ENCODE measurements around the gene MCC. TPM values are rescaled to one million over a fixed set of nuclear protein-coding genes. Genes with fewer than 3 reads are reported as not detected.

The MCC gene
- total RNA-seq, 4 donors from 2014 or later = 57.7 to 91.5 (median 76.0) TPM

DNA sequence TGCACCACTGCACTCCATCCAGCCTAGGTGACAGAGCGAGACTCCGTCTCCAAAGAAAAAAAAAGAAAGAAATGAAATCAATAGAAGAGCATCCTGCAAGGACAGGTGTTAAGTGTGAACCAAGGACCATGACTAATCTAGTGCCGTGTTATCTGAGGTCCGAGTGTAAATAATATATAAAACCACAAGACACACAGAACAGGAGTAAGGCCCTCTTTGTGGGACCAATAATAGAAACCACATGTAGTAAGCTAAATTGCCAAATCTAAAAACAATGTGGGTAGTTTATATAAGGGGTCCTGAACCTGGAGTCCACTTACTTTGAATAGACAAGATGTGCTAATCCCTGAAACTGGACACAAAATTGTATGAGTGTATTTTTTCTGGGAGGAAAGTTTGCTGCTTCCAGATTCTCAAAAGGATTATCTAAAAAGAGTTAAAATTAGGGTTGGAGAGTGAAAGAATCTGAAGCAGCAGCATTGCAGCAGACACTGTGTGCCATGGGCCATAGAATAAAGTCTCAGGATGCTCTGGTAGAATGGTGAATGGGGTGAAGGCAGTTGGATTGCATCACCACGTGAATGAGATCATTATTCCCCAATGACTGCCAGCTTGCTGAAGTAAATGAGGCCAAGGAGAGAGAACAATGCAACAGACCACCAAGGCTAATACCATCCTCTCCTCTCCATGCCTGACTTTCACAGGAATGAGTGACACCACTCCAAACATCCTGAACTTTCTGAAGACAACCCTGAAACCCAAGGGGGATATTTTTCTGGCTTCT is 288.9 kb downstream of the MCC start:
- no peak for TF ChIP-seq POLR2A (IDR thresholded peaks at IDR 0.05)
- TF ChIP-seq, protein P1, sequence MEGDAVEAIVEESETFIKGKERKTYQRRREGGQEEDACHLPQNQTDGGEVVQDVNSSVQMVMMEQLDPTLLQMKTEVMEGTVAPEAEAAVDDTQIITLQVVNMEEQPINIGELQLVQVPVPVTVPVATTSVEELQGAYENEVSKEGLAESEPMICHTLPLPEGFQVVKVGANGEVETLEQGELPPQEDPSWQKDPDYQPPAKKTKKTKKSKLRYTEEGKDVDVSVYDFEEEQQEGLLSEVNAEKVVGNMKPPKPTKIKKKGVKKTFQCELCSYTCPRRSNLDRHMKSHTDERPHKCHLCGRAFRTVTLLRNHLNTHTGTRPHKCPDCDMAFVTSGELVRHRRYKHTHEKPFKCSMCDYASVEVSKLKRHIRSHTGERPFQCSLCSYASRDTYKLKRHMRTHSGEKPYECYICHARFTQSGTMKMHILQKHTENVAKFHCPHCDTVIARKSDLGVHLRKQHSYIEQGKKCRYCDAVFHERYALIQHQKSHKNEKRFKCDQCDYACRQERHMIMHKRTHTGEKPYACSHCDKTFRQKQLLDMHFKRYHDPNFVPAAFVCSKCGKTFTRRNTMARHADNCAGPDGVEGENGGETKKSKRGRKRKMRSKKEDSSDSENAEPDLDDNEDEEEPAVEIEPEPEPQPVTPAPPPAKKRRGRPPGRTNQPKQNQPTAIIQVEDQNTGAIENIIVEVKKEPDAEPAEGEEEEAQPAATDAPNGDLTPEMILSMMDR (IDR thresholded peaks at IDR 0.05) = no peak
- 78 to 82% methylated on average over 5 of the region's 5 CpGs for WGBS, 2 donors
- no peak overlapping the region for H3K4me3 ChIP-seq (ENCODE audit: low read depth, poor library complexity, severe bottlenecking)
- intact Hi-C loops (cut with DNase I; ENCODE audit: low total_unique reads) = no loop called here
- no peak for DNase-seq (ENCODE audit: low spot score in 2 of 2)

DNA sequence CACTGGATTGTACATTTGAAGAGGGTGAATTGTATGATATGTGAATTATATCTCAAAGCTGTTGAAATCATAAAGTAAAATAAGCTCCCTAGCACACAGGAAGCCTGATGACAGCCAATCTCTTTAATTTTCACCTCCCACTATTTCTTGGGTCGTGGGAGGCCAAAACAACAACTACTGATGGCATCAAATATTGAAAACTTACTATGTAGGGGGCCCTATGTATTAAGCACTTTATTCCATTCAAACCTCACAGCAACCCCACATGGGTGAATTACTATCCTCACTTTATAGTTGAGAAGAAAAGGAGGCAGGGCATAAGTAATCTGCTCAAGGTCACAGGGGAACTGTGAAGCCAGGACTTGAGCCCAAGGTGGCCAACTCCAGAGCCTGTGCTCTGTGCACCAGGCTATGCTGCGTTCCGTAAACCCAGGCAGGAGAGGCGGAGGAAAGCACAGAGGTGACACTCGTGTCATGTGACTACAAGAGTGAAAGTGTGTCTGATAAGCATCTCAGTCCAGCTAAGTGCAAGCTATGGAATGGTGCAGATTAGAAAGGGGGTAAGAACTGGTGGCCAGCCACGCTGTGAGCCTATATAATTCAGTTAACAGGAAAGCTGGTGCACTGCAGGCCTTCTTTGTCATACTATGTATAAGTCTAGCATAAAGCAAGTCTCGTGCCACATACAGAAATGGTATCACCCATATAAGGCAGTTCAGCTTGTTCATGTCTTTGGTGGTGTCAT is 290.6 kb downstream of the MCC start:
- WGBS, 2 donors = 92 to 94% methylated on average over 7 of the region's 7 CpGs
- no peak overlapping the region for H3K4me3 ChIP-seq (ENCODE audit: low read depth, poor library complexity, severe bottlenecking)
- DNase-seq (ENCODE audit: low spot score in 2 of 2) = no peak
- TF ChIP-seq, protein P1 (IDR thresholded peaks at IDR 0.05) = no peak
- TF ChIP-seq POLR2A (IDR thresholded peaks at IDR 0.05) = no peak
- intact Hi-C loops (cut with DNase I; ENCODE audit: low total_unique reads) = no loop called here

- 80 to 93% methylated on average over 4 of the region's 4 CpGs for WGBS, 2 donors
- TF ChIP-seq POLR2A (IDR thresholded peaks at IDR 0.05) = no peak
- TF ChIP-seq, protein P1 (IDR thresholded peaks at IDR 0.05) = no peak
- no peak for DNase-seq (ENCODE audit: low spot score in 2 of 2)
- intact Hi-C loops (cut with DNase I; ENCODE audit: low total_unique reads) = no loop called here
- H3K4me3 ChIP-seq (ENCODE audit: low read depth, poor library complexity, severe bottlenecking) = no peak overlapping the region
Observed at GRCh38 chr5:113195771-113196170, 292.5 kb downstream of the MCC start.

DNA sequence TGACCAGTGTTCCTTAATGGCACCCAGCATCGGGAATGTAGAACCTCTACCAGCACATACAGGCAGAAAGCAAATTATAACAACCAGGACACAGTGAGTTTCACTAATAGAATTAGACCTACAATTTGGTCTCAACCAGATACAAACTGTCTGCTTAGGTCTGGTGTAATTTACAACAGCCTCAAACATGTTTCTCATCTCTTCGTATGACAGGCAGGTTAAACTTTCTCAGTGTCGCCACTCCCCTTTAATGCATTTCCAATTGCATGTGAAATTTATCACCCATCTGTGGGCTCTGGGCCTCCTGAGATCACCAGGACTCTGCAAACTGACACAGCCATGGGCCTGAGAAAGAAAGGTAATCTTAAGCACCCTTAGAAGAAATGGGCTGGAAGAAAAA is 293.0 kb downstream of the MCC start:
- TF ChIP-seq, protein P1 (IDR thresholded peaks at IDR 0.05) = no peak
- no peak for TF ChIP-seq POLR2A (IDR thresholded peaks at IDR 0.05)
- H3K4me3 ChIP-seq (ENCODE audit: low read depth, poor library complexity, severe bottlenecking) = no peak overlapping the region
- intact Hi-C loops (cut with DNase I; ENCODE audit: low total_unique reads) = no loop called here
- DNase-seq (ENCODE audit: low spot score in 2 of 2) = no peak
- 79 to 89% methylated on average over 3 of the region's 3 CpGs for WGBS, 2 donors

- no peak overlapping the region for H3K4me3 ChIP-seq (ENCODE audit: low read depth, poor library complexity, severe bottlenecking)
- DNase-seq (ENCODE audit: low spot score in 2 of 2) = no peak
- WGBS, 2 donors = 79 to 81% methylated on average over 5 of the region's 5 CpGs
- intact Hi-C loops (cut with DNase I; ENCODE audit: low total_unique reads) = no loop called here
- TF ChIP-seq POLR2A (IDR thresholded peaks at IDR 0.05) = no peak
- TF ChIP-seq, protein P1 (IDR thresholded peaks at IDR 0.05) = no peak
Observed at GRCh38 chr5:113194591-113194990, 293.7 kb downstream of the MCC start.
